Skin of body (tissue), 2 donors: ENCODE results near the gene GLIS2. TPM values are rescaled to one million over a fixed set of nuclear protein-coding genes. Genes with fewer than 3 reads are reported as not detected.

Experiments
- DNase-seq: peaks from one replicate; lab custom pipeline; 2025; lab: John Stamatoyannopoulos, UW
- total RNA-seq: library from RNA; depleted of rRNA; stranded (reverse); fragments of >200 nt; gene quantifications from one replicate; pipeline ENCODE4 v1.2.3, GENCODE V29; 2014

Gene GLIS2
- total RNA-seq, 1 donor from 2014 or later = 4.4 TPM

DNA sequence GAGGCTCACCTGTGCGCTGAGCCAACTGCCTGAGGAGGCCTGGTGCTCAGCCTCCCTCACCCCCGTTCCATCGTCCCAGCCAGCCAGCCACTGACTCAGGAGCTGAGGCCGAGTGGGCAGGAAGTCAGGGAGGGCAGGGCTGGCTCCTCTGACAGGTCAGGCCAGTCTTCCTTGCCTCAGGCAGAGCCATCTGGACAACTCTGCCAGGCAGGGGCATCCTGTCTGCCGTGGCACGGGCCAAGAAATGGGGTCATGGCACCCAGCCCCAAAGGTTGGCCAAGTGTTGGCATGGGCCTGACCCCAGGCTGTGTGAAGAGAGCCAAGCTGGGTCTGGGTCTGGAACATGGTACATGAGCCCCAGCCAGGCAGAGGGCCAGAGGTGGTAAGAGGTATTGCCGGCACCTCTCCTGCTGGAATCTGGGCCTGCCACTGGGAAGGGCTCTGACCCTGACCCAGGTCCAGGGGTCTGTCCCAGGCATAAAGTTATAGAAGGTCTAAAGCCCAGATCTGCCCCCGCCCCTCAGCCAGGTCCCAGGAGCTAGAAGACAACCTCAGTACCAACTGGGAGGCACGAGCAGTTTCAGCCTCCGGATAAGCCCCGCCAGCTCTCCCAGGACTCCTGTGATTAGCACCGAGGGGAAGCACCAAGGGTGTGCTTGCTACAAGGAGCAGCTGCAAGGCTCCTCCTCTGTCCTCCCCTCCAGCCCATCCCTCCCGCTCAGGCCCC is 53.3 kb downstream of the GLIS2 start:
- DNase-seq = no peak

DNA sequence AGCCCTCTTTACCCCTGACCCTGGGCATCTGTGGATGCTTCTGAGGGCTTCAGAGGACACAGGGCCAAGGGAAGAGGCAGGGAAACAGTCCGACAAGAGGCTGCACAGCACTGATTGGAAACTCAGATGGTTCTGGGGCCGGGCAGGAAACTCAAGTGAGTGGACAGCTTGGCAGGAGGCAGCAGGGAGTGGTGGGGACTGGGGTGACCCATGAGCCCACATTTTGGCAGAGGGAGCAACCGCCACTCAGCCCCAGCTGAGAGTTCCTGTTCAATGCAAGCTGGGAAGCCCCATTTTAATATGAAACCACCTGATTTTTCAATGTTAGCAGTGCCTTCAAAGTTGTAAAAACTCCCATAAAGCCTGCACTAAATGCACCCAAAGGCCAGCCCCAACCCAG is 54.3 kb downstream of the GLIS2 start:
- no peak for DNase-seq

DNA sequence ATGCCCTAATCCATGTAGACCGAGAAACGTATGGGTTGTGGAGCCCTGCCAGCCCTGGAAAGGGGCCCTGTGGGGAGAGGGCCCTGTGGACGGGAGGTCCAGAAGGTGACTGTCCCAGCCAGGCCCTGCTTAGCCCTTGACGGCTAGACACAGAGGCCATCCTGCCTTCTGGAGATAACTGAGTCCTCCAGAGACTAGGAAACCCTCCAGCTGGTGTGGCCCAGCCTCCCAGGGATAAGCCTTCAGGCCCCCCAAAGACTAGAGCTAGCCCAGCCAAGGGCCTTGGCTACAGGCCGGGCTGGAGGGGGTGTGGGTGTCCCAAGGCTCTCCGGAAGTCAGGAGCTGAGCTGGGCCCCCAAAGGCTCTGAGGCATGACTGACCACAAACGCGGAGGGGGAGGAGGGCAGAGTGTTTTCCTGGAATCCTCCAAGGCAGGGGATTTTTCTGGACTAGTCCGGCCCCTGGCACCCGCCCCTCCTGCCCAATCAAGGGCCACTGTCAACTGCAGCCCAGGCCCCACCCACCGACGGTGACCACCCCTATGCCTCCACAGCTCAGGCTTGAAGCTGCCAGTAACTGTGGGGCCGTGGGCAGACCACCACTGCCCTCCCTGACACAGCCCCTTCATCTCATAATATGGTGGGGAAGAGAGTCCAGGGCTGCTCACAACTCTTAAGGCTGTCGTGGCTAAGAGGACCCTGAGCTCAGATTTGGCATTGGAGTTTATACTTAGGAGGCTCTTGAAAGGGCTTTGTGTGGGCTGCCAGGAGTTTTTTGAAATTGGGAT is 54.9 kb downstream of the GLIS2 start:
- no peak for DNase-seq

DNA sequence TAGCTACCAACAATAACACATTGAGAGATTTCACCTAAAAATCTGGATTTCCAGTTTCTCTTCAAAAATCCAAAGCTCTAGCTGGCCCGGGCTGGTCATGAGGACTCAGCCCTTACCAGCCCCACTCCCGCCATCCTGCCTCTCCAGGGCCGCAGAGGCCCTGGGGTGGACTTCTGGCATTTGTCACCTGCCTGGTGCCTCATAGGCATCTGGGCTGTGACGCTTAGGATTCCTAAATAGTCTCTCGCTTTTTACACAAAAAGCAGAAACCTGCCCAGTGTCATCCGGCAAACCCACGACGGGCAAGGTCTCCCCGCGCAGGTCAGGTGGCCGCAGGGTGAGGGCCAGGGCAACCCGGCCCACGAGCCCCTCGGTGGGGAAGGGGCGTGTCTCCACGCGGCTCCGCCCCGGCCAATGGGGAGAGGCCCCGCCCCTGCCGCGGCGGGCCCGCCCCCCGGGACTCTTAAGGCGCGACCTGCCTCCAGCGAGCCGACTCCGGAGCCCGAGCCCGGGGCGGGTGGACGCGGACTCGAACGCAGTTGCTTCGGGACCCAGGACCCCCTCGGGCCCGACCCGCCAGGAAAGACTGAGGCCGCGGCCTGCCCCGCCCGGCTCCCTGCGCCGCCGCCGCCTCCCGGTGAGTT is 55.6 kb downstream of the GLIS2 start, which contains the start of gene VASN:
TSS of gene VASN (plus strand) at position 492 of the 644 bp plus-strand sequence. CDS start 9,030 bp downstream, outside the sequence.
- DNase-seq = peak; percentile 38

DNA sequence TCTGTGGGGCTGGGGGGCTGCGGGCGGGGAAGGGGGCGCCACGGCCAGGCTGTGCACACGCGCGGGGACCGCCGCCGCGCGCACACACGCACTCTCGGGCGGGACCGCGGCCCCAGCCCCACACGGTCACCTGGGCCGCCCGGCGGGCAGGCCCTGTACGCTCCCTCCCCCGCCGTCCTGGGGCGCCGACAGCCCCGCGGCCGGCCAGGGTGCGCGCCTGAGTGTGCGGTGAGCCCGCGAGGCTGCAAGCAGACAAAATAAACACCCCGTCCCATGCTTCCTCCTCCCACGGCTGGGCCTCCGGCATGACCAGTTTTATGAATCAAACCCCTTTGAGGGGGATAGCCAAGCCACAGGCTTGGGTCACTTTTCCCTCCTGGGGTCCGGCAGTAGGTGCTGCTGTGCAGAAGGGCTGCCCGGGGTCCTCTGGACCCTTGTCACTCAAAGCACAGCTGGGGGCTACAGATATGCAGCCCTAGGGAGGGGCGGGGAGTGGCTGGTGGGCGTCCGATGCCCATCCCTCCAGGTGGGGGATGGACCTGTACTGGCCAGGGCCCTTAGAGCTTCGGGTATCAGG is 56.2 kb downstream of the GLIS2 start:
- no peak for DNase-seq

DNA sequence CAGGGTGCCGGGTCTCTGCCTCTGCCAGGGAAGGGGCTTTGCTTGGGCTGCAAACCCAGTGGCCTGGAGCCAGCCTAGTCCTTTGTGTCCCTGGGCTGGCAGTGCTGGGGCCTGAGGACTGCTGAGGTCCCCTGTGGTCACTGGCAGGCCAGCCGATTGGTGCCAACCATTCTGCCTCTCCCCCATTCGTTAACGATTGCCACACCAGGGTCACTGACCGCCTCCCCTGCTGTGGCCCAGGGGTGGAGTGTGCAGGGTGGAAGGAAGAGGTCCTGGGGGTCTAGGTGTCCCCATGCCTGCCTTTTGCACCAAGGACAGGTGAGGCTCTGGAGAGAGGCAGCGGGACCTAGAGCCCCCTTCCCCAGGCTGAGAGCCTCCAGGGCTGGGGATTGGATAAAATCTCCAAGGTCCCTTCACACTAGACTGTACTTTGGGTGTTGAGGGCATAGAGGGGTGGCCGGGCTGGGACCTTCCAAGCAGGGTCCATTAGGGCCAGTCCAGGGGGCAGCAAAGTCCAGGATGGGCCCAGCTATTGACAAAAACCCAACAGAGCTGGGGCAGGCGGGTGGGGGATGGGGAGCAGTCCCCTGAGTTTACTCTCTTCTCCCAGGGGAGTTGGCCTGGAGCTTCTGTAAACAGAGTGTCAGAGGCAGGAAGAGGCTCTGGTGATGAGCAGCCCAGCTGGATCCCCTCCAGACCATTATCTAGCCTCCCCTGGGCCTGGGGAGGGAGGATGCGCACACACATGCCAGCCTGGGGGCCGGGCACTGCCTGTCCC is 56.9 kb downstream of the GLIS2 start:
- peak; percentile 17 for DNase-seq

DNA sequence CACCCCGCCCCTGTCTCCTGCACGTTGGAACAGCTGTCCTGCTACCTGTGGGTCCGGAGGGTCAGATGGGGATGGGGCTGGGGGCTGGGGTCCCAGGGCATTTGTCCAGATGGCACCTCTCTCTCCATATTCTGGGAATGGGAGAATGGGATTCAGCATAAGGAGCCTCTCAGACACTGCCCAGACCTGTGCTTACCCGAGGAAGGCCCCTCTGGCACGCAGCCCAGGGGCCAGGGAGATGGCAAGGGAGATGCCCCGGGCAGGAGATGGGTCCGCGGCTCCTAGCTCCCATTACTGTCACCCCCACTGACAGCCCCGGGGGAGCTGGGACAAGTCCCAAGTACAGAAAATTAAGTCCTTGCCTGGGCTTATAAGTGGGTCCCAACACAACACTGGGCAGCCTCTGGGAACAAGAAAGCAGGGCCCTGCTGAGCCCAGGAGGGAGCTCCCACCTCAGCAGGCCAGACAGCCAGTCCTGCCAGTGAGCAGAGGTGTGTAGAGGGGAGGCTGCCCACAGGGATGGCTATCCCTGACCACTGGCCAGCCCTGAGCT is 57.6 kb downstream of the GLIS2 start:
- peak; percentile 18 for DNase-seq

DNA sequence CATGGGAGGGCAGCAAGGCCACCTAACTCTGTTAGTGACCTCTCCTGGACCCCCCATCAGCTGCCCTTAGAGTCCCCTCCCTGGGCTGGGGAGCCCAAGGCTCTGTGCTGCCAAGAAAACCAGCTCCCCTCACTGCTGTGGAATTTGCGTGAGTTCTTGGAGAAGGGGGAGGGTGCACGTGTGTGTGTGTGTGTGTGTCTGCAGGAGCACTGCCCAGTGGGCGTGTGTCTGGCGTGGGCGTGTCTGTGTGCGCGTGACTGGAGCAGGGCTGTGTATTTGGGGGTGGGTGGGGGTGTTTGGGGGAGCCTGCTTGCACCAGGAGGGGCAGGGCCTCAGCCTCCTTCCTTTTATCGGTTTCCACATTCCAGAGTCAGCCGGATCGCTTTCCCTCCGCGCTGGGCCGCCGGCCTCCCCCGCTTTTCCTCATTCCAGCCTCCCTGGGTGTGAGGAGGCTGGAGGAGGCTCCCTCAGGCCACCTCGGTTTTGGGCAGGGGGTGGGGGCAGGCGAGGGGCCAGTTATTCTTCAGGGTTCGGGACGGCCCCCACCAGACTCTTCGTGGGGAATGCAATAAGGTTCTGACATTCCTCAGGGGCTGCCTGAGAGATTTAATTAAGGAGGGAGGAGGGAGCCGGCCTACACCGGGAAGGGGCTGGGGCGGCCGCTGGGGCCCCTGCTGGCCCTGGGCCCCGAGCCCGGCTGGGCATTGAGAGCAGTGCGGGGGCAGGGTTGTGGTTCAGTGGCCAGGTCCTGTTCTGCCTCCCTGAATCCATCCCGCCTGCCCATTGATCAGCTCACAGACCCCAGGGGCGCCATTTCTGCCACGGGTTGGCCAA is 58.3 kb downstream of the GLIS2 start:
- peak; percentile 82 for DNase-seq

DNA sequence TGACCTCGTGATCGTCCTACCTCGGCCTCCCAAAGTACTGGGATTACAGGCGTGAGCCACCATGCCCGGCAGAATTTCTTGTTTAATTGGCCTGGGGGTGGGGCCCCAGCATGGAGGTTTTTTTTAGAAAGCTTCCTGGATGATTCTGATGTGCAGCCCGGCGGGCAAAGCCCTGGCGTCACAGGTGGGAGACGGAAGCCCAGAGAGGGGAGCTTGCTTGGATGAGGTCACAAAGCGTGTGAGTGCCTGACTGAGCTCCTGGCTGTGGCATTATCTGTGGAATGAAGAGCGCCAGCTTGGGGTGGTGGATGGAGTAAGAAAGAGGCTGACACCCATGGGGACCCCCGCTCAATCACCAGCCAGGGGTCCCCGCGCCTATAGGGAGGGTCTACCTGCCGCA is 59.9 kb downstream of the GLIS2 start:
- no peak for DNase-seq

DNA sequence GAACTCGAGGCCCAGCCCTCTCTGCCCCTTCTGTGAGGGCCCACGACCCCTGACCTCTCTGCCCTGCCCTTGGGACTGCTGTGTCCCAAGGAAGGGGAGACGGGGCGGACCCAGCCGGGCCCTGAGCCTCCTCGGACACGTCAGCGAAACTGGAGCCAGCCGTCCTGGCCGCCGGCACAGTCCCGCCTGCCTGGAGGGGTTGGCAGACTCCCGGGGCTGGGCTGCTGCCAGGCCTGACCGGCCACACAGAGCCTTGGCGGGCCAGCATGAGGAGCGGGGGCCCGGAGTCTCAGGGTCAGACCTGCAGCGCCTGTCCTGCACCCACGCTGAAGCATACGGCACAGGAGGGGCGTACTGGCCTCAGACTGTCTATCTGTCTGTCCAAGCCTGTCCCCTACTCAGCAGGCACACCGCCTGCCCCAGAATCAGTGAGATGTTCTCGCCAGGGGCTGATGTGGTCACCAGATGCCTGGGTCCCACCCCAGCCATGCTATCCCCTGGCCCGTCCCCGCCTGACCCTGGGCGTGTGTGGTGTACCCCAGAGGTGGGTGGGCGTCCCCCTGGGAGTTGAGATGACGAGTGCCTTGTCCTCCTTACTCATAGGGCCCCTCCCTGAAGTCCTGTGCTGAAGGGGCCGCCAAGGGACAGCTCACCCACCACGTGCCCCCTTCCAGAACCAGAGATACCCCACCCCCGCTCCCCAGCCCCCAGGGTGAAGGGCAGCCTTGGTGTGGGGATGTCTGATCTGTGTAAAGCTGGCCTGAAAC is 60.4 kb downstream of the GLIS2 start:
- DNase-seq = no peak

DNA sequence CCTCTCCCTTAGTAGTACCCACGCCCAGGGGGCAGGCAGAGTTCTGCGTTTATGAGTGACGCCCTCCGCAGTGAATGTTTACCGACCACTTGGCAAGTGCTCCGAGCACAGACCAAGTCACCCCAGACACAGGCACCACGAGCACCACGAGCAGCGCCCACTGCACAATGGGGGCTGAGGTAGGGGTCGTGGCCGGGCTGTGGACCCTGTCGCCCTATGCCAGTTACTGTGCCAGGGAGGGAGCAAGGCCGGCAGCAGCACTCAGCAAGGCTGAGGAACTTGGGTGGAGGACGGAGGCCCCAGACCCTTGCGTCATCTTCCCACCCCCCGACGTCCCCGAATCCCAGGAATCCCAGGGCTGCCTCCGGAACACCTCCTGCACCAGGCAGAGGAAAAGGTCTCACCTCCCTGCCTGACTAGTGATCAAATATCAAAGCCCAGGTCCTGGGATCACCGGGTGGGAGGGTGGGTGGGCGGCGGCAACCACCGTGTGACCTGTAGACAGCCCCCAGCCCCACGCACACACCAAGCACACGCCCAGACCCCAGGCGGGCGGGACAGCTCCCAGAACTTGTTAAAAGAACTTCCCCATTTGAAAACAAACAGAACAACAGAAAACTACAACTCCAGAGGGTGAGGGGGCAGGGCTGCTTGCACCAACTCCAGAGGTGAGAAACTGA is 61.2 kb downstream of the GLIS2 start:
- no peak for DNase-seq

DNA sequence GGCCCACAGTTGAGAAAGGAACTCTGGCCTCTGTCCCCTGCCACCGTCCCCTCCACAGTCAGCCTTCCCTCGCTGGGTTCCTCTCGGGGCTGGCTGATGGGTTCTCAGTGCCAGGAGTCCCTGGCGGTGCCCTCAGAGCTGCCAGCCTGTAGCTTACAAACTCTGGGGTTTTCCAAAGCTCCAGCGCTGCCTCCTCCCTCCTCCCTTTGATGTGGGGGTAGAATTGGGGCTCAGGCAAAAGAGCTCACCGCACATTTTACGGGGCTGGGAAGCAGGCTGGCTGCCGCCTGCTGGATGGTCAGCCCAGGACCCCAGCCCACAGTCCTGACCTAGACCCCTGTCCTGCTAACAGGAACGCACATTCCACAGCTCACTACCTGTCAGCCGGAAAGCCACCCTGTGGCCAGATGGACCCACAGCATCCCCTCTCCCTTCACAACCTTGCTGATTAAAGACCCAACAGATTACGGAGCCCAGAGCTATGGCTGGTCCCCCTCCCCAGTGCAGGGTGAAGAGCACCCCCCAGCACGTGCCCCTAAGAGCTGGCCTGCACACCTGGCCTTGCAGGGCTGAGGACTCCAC is 61.8 kb downstream of the GLIS2 start:
- DNase-seq = no peak

DNA sequence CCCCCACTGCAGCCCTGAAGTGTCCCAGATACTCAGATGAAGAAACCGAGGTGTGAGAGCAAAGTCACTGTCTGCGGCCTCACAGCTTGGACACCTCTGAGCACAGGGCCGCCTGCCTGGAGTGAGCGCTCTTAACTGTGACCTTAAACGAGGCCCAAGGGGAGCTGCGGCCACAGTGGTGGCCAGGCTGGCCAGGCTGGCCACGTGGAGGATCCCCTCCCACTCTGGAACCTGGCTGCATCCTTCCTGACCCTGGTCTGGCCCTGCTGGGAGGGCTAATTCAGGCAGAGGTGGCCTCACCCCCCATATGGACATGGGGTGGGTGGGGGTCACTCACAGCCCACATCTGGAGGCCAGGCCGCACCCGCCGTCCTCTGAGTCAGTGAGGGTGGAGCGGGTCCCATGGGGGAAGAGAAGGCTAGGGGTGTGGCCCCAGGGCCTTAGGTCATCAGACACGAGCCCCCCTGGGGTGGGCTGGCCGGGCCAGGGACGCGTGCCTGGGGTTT is 62.3 kb downstream of the GLIS2 start:
- DNase-seq = no peak

DNA sequence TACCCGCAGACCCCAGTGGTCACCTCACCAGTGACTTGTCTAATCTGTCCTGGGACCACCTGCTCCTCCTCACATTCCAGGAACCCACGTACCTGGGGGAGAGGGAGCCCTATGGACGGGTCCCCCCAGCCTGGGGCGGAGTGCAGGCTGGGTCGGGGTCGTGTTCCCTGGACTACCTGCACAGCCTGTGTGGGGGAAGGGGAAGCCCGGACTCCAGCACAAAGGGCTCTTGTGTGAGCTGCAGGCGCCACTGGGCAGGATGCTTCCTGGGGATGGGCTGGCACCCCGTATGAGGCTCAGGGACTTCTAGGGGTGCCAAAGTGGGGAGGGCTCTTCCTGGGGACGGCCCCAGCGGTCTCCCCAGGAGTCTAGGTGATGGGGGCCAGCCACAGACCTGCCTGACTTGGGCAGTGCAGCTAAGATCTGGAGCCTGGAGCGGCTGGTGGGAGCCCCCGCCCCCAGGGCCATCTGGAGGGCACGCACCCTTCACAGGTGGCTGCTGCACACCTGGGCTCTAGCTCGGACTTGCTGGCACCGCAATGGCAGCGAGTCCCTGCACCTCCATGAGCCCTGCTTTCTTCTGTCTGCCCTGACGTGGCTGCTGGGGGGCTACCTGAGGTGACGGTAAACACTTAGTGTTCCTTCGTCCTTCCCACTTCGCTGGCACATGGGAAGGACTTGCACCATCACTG is 63.3 kb downstream of the GLIS2 start:
- DNase-seq = no peak

DNA sequence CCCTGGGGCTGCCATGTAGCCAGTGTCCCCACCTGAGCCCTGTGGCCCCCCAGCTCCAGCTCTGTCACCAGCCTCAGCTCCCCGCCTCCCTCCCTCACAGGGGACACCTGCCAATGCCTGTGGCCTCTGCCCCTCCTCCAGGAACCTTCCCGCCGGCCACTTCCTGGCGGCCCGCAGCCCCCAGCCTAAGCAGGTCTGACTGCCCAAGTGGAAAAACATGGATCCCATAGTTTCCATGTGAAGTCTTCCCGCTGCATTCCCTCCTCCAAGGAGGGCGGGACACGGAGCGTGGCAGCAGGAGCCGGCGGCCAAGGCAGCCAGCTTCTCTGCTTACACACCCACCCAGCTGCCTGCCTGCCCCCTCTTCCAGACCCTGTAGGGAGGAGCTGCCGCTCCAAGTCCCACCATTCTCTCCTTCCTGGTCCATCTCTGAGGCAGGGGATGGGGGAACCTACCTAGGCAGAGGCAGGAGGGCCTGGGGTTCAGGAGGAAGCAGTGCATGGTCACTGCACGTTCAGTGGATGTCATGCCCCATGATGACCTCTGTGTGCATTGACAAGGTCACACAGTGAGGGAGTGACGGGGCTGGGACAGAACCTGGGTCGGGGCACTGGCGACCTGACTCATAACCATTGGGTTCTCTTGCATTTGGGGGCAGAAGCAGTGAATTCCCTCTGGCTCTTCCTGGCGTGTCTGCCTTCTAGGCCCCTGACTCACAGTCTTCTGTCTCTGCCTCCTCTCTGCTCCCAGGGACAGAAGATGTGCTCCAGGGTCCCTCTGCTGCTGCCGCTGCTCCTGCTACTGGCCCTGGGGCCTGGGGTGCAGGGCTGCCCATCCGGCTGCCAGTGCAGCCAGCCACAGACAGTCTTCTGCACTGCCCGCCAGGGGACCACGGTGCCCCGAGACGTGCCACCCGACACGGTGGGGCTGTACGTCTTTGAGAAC is 64.5 kb downstream of the GLIS2 start:
- DNase-seq = peak; percentile 49
